SH-SY5Y (cell line): ENCODE data around the gene KLK4.

Experiments
- GATA2 ChIP-seq: IDR thresholded peaks from 2 replicates; pipeline ENCODE4 v1.6.1; 2011; ENCODE audit warnings: mild to moderate bottlenecking, low read depth, low read length
- GATA3 ChIP-seq: IDR thresholded peaks from 2 replicates; pipeline ENCODE4 v1.6.1; 2011; ENCODE audit warnings: low read depth, mild to moderate bottlenecking, low read length, moderate library complexity

- no peak for TF ChIP-seq GATA3
- TF ChIP-seq GATA2: no peak
These were observed 22.4 kb upstream of the KLK4 start for GRCh38 chr19:50933640-50934039.
